SK-N-MC (cell line): ENCODE data around the gene ADIPOR2.

ENCODE experiments used
- EZH2 ChIP-seq: fragments of 200-600 bp; sonication (generic); IDR thresholded peaks from one replicate; pipeline ENCODE4 v1.6.1; 2017; ENCODE audit warnings: antibody characterized with exemption
- POLR2AphosphoS5 ChIP-seq: IDR thresholded peaks from 2 replicates; pipeline ENCODE4 v1.6.1; 2012; ENCODE audit warnings: mild to moderate bottlenecking, low read depth, low read length, borderline replicate concordance

- TF ChIP-seq EZH2 (no peak), POLR2AphosphoS5 (no peak)
Observed at GRCh38 chr12:1826867-1827705, 136.2 kb downstream of the ADIPOR2 start.
